SK-N-SH (cell line): ENCODE data around the gene ERICH3. TPM values are rescaled to one million over a fixed set of nuclear protein-coding genes. Genes with fewer than 3 reads are reported as not detected.

Experiments used
- CTCF ChIA-PET: fragments of 300-600, 350-600 bp; formaldehyde crosslinking; extraction: SDS; loops from one replicate; lab custom pipeline; 2021; lab: Yijun Ruan, JAX
- POLR2A ChIA-PET: fragments of 350-600 bp; sonication (Branson Sonifier 250); formaldehyde crosslinking; extraction: SDS; loops from one replicate; lab custom pipeline; 2020; ENCODE audit warnings: antibody characterized with exemption, inconsistent platforms; lab: Yijun Ruan, JAX
- DNase-seq: peaks from one replicate; pipeline ENCODE4 v3.0.0; 2012
- H2AFZ ChIP-seq: fragments of 200-600 bp; sonication (generic); 2 replicates; pipeline ENCODE4 v1.8.1; 2016; ENCODE audit warnings: antibody characterized with exemption, mild to moderate bottlenecking, low read depth
- H3F3A ChIP-seq: fragments of 200-600 bp; sonication (generic); replicated peaks from 2 replicates; pipeline ENCODE3; 2016; ENCODE audit warnings: antibody characterized with exemption, mild to moderate bottlenecking; ENCODE audit not compliant: insufficient read depth
- H3K27ac ChIP-seq, 2 experiments: fragments of 200-500 bp in 1 of 2; fragments of 200-600 bp in 1 of 2; sonication (Bioruptor generic) in 1 of 2; sonication (generic), shearing (Covaris generic) in 1 of 2; 2 replicates each; pipeline versions ENCODE4 v1.5.1 to v1.6.1; 2014 to 2016; ENCODE audit warnings: low read depth in 2 of 2, inconsistent platforms in 1 of 2, low read length in 1 of 2, mild to moderate bottlenecking in 1 of 2, mixed read lengths in 1 of 2
- H3K27me3 ChIP-seq: fragments of 200-600 bp; sonication (generic), shearing (Covaris generic); 2 replicates; pipeline ENCODE4 v1.6.1; 2016; ENCODE audit warnings: mixed run types; ENCODE audit not compliant: insufficient read depth
- H3K36me3 ChIP-seq, 2 experiments: fragments of 200-500 bp in 1 of 2; fragments of 200-600 bp in 1 of 2; sonication (Bioruptor generic) in 1 of 2; sonication (generic) in 1 of 2; replicated peaks in 1 of 2; 2 replicates each; pipeline versions ENCODE3 to v1.5.1; 2014 to 2016; ENCODE audit warnings: low read length in 1 of 2, mild to moderate bottlenecking in 1 of 2; ENCODE audit not compliant: insufficient read depth in 2 of 2, control insufficient read depth in 1 of 2
- H3K4me1 ChIP-seq, 2 experiments: fragments of 200-500 bp in 1 of 2; fragments of 200-600 bp in 1 of 2; sonication (Bioruptor generic) in 1 of 2; sonication (generic), shearing (Covaris generic) in 1 of 2; 2 replicates each; pipeline versions ENCODE4 v1.5.1 to v1.6.1; 2014 to 2016; ENCODE audit warnings: low read depth in 1 of 2, low read length in 1 of 2, mixed run types in 1 of 2; ENCODE audit not compliant: insufficient read depth in 2 of 2, control insufficient read depth in 1 of 2
- H3K4me2 ChIP-seq: fragments of 200-600 bp; sonication (generic), shearing (Covaris generic); 2 replicates; pipeline ENCODE4 v1.6.1; 2017; ENCODE audit warnings: mixed run types
- H3K4me3 ChIP-seq, 2 experiments: fragments of 200-500 bp in 1 of 2; fragments of 200-600 bp in 1 of 2; sonication (Bioruptor generic) in 1 of 2; sonication (generic), shearing (Covaris generic) in 1 of 2; 2 replicates each; pipeline versions ENCODE4 v1.5.1 to v1.8.1; 2014 to 2016; ENCODE audit warnings: low read depth in 2 of 2, inconsistent platforms in 1 of 2, low read length in 1 of 2, mild to moderate bottlenecking in 1 of 2, mixed read lengths in 1 of 2, moderate library complexity in 1 of 2
- H3K79me2 ChIP-seq: fragments of 200-600 bp; sonication (generic); 2 replicates; pipeline ENCODE4 v1.8.1; 2017; ENCODE audit warnings: mild to moderate bottlenecking; ENCODE audit not compliant: insufficient read depth
- H3K9ac ChIP-seq: fragments of 200-600 bp; sonication (generic); 2 replicates; pipeline ENCODE4 v1.6.1; 2017; ENCODE audit warnings: mixed run types
- H3K9me2 ChIP-seq: fragments of 200-600 bp; sonication (generic); 2 replicates; pipeline ENCODE4 v1.6.1; 2017; ENCODE audit warnings: mixed run types
- H3K9me3 ChIP-seq: fragments of 200-600 bp; sonication (generic); 2 replicates; pipeline ENCODE4 v1.6.1; 2017; ENCODE audit warnings: mixed run types, mild to moderate bottlenecking, moderate library complexity
- H4K20me1 ChIP-seq: fragments of 200-600 bp; sonication (generic); 2 replicates; pipeline ENCODE4 v1.6.1; 2017; ENCODE audit warnings: mild to moderate bottlenecking, mixed run types; ENCODE audit not compliant: insufficient read depth
- CHD2 ChIP-seq: fragments of 150-350 bp; IDR thresholded peaks from 2 replicates; pipeline ENCODE4 v1.6.1; 2018; ENCODE audit warnings: low read length; ENCODE audit not compliant: partially characterized antibody
- EZH2phosphoT487 ChIP-seq: fragments of 200-600 bp; sonication (generic); IDR thresholded peaks from 2 replicates; pipeline ENCODE4 v1.6.1; 2017; ENCODE audit warnings: low read depth, mixed run types, mild to moderate bottlenecking, antibody characterized with exemption, moderate library complexity, borderline replicate concordance
- JUND ChIP-seq: IDR thresholded peaks from 2 replicates; pipeline ENCODE4 v1.4.0; 2012
- MEF2A ChIP-seq: IDR thresholded peaks from 2 replicates; pipeline ENCODE4 v1.4.0; 2012; ENCODE audit warnings: low read depth, borderline replicate concordance
- NFIC ChIP-seq: IDR thresholded peaks from 2 replicates; pipeline ENCODE4 v1.4.0; 2012; ENCODE audit warnings: borderline replicate concordance
- NRF1 ChIP-seq: IDR thresholded peaks from 2 replicates; pipeline ENCODE4 v1.6.1; 2012; ENCODE audit warnings: low read depth, mild to moderate bottlenecking, low read length
- POLR2AphosphoS5 ChIP-seq: IDR thresholded peaks from 2 replicates; pipeline ENCODE4 v1.6.1; 2012; ENCODE audit warnings: low read depth, low read length
- REST ChIP-seq: IDR thresholded peaks from 2 replicates; pipeline ENCODE4 v1.6.1; 2012; ENCODE audit warnings: mild to moderate bottlenecking, low read depth, low read length, moderate library complexity
- WGBS: methylation state at CpG from one replicate; pipeline ENCODE4 v1.1.6; 2017; ENCODE audit warnings: low lambda C conversion rate; 5-methylcytosine and 5-hydroxymethylcytosine counted together
- polyA plus RNA-seq, 3 experiments: library from polyadenylated mRNA; depleted of rRNA; stranded (reverse); fragments of >200 nt; gene quantifications; 2 replicates each; pipeline ENCODE4 v1.2.3, GENCODE V29; 2012

The ERICH3 gene
- polyA plus RNA-seq, 1 of the 3 experiments (the other 2 are of a cell fraction) = not detected

GRCh38 chr1:74528123-74528522, 145.5 kb downstream of the ERICH3 start:
- TF ChIP-seq REST (no peak), EZH2phosphoT487 (no peak), NRF1 (no peak), NFIC (no peak)
- no peaks in the 10 kb centered on the region for H3K9me2 ChIP-seq
- no peaks in the 10 kb centered on the region for H3K79me2 ChIP-seq
- no peaks in the 10 kb centered on the region for H3F3A ChIP-seq
- H3K4me3 ChIP-seq = no peak overlapping the region
- CTCF ChIA-PET = no interaction called here
- 56% methylated on average over 4 of the region's 4 CpGs for WGBS
- no peaks in the 10 kb centered on the region for H3K9me3 ChIP-seq
- H3K4me1 ChIP-seq = peaks cover 0 to 5% of the 10 kb centered on the region in 2 experiments; a peak in 2 of 4 replicates
- no peaks in the 10 kb centered on the region for H4K20me1 ChIP-seq
- no peaks in the 10 kb centered on the region for H3K36me3 ChIP-seq
- no peak overlapping the region for H3K27ac ChIP-seq
- no peak overlapping the region for H3K4me2 ChIP-seq
- POLR2A ChIA-PET = no interaction called here
- no peak for DNase-seq
- no peak overlapping the region for H3K9ac ChIP-seq
- H2AFZ ChIP-seq = no peak overlapping the region
- H3K27me3 ChIP-seq = no peaks in the 10 kb centered on the region

- no peaks in the 10 kb centered on the region for H3K9me2 ChIP-seq
- no peaks in the 10 kb centered on the region for H4K20me1 ChIP-seq
- H3K9me3 ChIP-seq = no peaks in the 10 kb centered on the region
- H3K9ac ChIP-seq = no peak overlapping the region
- ChIA-PET CTCF (interaction anchor here (0.8 kb wide), 1 partner anchor 11 kb away, joined by 3 read pairs; no protein-coding TSS in a partner anchor), POLR2A (no interaction called here)
- DNase-seq = no peak
- WGBS = 43% methylated on average over 2 of the region's 2 CpGs
- no peaks in the 10 kb centered on the region for H3K27me3 ChIP-seq
- H3F3A ChIP-seq = no peaks in the 10 kb centered on the region
- H3K4me2 ChIP-seq = no peak overlapping the region
- H3K79me2 ChIP-seq = no peaks in the 10 kb centered on the region
- no peak overlapping the region for H2AFZ ChIP-seq
- TF ChIP-seq POLR2AphosphoS5 (no peak), NFIC (no peak), JUND (no peak), CHD2 (no peak), MEF2A (no peak)
- no peak overlapping the region for H3K27ac ChIP-seq
- H3K4me1 ChIP-seq = peaks cover 0 to 5% of the 10 kb centered on the region in 2 experiments; a peak in 2 of 4 replicates
- H3K4me3 ChIP-seq = no peak overlapping the region
- no peaks in the 10 kb centered on the region for H3K36me3 ChIP-seq
These were observed 146.9 kb downstream of the ERICH3 start for GRCh38 chr1:74526708-74527107.
